Loucy (cell line): ENCODE data around the gene ALCAM.
"Not testable (repeated sequence)": the region's sequence is repeated elsewhere in the genome, so short reads cannot be mapped to it uniquely, and the experiment has no call there.

Source experiments
- H2AFZ ChIP-seq: fragments of 200-600 bp; sonication (generic); 2 replicates; pipeline ENCODE4 v1.6.0; 2016; ENCODE audit warnings: antibody characterized with exemption, mild to moderate bottlenecking, low read length, moderate library complexity
- H3F3A ChIP-seq: fragments of 200-600 bp; 2 replicates; pipeline ENCODE4 v1.6.0; 2016; ENCODE audit warnings: antibody characterized with exemption, low read depth, mild to moderate bottlenecking
- H3K27me3 ChIP-seq: fragments of 200-600 bp; sonication (generic); 2 replicates; pipeline ENCODE4 v1.6.1; 2014; ENCODE audit warnings: low read length, mild to moderate bottlenecking; ENCODE audit not compliant: insufficient read depth, poor library complexity, severe bottlenecking
- H3K36me3 ChIP-seq: fragments of 200-600 bp; sonication (generic); 2 replicates; pipeline ENCODE4 v1.6.1; 2016; ENCODE audit warnings: low read length; ENCODE audit not compliant: insufficient read depth
- H3K4me1 ChIP-seq: fragments of 200-600 bp; sonication (generic); 2 replicates; pipeline ENCODE4 v1.5.1; 2014; ENCODE audit warnings: low read length, mild to moderate bottlenecking; ENCODE audit not compliant: insufficient read depth, poor library complexity, severe bottlenecking
- H3K4me2 ChIP-seq: fragments of 200-600 bp; sonication (generic); 2 replicates; pipeline ENCODE4 v1.6.0; 2014; ENCODE audit warnings: antibody characterized with exemption, low read length, low read depth, mild to moderate bottlenecking; ENCODE audit not compliant: poor library complexity, severe bottlenecking
- H3K4me3 ChIP-seq: fragments of 200-600 bp; sonication (generic); 2 replicates; pipeline ENCODE4 v1.5.1; 2014; ENCODE audit warnings: low read length, mild to moderate bottlenecking, mixed read lengths; ENCODE audit not compliant: poor library complexity, severe bottlenecking
- H3K79me2 ChIP-seq: fragments of 200-600 bp; sonication (generic); 2 replicates; pipeline ENCODE4 v1.6.1; 2014; ENCODE audit warnings: low read length; ENCODE audit not compliant: insufficient read depth
- H3K9ac ChIP-seq: fragments of 200-600 bp; sonication (generic); 2 replicates; pipeline ENCODE4 v1.6.0; 2014; ENCODE audit warnings: mild to moderate bottlenecking, low read depth, low read length, moderate library complexity; ENCODE audit not compliant: poor library complexity, severe bottlenecking
- H3K9me2 ChIP-seq: fragments of 200-600 bp; sonication (generic); replicated peaks from 2 replicates; pipeline ENCODE4 v1.6.1; 2016; ENCODE audit warnings: low read depth, low read length, mixed read lengths
- H3K9me3 ChIP-seq: fragments of 200-600 bp; sonication (generic); 2 replicates; pipeline ENCODE4 v1.6.1; 2014; ENCODE audit warnings: mild to moderate bottlenecking, antibody characterized with exemption, low read length, low read depth; ENCODE audit not compliant: insufficient read depth
- H4K20me1 ChIP-seq: fragments of 200-600 bp; sonication (generic); 2 replicates; pipeline ENCODE4 v1.6.0; 2014; ENCODE audit warnings: antibody characterized with exemption, low read length, mild to moderate bottlenecking; ENCODE audit not compliant: insufficient read depth, poor library complexity, severe bottlenecking
- EZH2phosphoT487 ChIP-seq: fragments of 200-600 bp; IDR thresholded peaks from 2 replicates; pipeline ENCODE4 v1.6.1; 2018; ENCODE audit warnings: antibody characterized with exemption, mild to moderate bottlenecking, moderate library complexity, borderline replicate concordance
- TF ChIP-seq, protein P1 (sequence below): fragments of 200-600 bp; sonication (generic); conservative IDR thresholded peaks from 2 replicates; pipeline ENCODE4 v1.5.1; 2014; ENCODE audit warnings: mild to moderate bottlenecking, antibody characterized with exemption, low read length

Gene ALCAM

DNA sequence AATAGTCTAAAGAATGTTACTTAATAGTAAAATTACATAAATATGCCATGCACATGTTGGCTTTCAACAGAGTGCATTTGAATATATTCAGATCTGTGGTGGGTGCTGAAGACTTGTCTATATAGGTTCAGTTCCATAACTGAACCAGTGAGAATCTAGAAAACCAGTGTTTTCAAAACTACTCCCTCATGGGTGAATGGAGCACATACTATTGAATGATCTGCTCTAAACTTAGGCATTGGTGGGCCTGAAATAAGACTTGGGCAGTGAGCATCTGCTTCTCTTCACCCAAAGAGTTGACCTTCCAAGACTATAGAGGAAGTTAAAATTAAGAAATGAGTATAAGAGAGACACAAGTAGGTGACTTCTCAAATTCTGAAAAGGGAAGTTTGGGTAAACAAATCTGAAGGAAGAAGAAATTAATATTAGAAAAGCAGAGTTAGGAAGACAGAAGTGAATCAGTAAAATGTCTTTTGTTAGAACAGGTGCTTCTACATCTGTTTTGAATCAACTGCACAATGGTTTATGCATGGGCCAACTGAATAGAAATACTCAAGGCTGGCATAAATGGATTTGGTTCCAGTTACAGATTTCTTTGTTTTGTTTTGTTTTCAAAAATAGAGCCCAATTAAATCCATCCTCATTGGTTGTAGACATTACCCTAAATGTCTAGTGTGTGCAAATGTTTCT lies 19.3 kb downstream of the ALCAM start:
- H3F3A ChIP-seq = no peaks in the 10 kb centered on the region
- H3K27me3 ChIP-seq = no peaks in the 10 kb centered on the region
- H3K79me2 ChIP-seq = no peaks in the 10 kb centered on the region
- H4K20me1 ChIP-seq = no peaks in the 10 kb centered on the region
- no peak overlapping the region for H2AFZ ChIP-seq
- no peaks in the 10 kb centered on the region for H3K9me2 ChIP-seq
- no peaks in the 10 kb centered on the region for H3K36me3 ChIP-seq
- H3K4me2 ChIP-seq = no peak overlapping the region
- TF ChIP-seq, protein P1, sequence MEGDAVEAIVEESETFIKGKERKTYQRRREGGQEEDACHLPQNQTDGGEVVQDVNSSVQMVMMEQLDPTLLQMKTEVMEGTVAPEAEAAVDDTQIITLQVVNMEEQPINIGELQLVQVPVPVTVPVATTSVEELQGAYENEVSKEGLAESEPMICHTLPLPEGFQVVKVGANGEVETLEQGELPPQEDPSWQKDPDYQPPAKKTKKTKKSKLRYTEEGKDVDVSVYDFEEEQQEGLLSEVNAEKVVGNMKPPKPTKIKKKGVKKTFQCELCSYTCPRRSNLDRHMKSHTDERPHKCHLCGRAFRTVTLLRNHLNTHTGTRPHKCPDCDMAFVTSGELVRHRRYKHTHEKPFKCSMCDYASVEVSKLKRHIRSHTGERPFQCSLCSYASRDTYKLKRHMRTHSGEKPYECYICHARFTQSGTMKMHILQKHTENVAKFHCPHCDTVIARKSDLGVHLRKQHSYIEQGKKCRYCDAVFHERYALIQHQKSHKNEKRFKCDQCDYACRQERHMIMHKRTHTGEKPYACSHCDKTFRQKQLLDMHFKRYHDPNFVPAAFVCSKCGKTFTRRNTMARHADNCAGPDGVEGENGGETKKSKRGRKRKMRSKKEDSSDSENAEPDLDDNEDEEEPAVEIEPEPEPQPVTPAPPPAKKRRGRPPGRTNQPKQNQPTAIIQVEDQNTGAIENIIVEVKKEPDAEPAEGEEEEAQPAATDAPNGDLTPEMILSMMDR = no peak
- no peak for TF ChIP-seq EZH2phosphoT487
- H3K9ac ChIP-seq = no peak overlapping the region
- H3K9me3 ChIP-seq = no peaks in the 10 kb centered on the region
- no peak overlapping the region for H3K4me3 ChIP-seq
- no peaks in the 10 kb centered on the region for H3K4me1 ChIP-seq

DNA sequence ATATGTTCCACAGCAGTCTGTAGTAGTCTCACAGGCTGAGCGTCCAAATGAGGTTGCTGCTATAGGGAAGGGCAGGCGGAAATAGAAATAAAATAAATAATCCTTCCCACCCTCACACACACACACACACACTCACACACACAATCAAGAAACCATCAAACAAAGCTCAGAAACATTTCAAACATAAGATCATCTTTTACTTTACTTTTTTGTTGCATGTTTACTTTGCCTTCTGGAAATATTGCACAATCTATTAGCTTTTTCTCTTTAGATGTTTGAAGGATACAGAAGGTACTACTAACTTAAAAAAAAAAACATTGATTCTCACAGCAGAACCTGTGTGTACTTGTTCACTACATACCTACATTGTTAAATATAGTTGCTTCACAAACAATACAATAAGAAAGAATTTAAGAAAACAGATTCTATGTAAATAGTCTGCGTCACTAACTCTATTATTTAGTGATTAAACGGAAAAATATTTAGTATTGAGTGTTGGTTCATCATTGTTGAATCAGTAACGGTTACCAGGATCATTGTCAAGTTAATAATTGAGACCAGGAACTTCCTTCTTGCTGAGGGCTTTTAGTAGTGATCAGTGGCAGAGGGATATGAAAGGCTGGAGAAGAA lies 20.5 kb downstream of the ALCAM start:
- H3K4me3 ChIP-seq = no peak overlapping the region
- no peaks in the 10 kb centered on the region for H3K4me1 ChIP-seq
- H2AFZ ChIP-seq = no peak overlapping the region
- no peaks in the 10 kb centered on the region for H3K9me3 ChIP-seq
- no peaks in the 10 kb centered on the region for H3K27me3 ChIP-seq
- no peak overlapping the region for H3K9ac ChIP-seq
- no peaks in the 10 kb centered on the region for H3K36me3 ChIP-seq
- H3F3A ChIP-seq = no peaks in the 10 kb centered on the region
- H3K79me2 ChIP-seq = no peaks in the 10 kb centered on the region
- H3K9me2 ChIP-seq = no peaks in the 10 kb centered on the region
- H4K20me1 ChIP-seq = no peaks in the 10 kb centered on the region
- no peak overlapping the region for H3K4me2 ChIP-seq
- TF ChIP-seq, protein P1 = no peak
- TF ChIP-seq EZH2phosphoT487 = no peak

DNA sequence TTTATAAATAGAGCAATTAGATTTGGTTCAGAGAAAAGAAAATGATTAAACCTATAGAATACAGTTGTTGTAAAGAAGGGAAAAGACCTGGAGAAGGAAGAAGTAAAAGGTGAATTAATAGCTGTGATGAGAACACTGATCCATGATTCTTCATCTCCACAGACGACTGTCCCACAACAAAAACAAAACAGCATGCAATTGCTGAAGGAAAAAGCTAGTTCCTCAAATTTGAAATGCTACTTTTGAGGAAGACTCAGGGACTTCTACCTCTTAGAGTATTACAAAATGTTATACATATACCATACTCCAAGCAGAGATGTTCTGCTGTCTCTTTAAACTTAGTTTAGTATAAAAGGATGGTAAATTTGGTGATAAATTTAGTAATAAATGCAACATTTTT lies 21.5 kb downstream of the ALCAM start:
- Histone ChIP-seq H3K9me3 (no peaks in the 10 kb centered on the region), H3K4me2 (no peak overlapping the region), H3K27me3 (no peaks in the 10 kb centered on the region), H3F3A (no peaks in the 10 kb centered on the region), H3K36me3 (no peaks in the 10 kb centered on the region), H2AFZ (no peak overlapping the region), H4K20me1 (no peaks in the 10 kb centered on the region), H3K9me2 (no peaks in the 10 kb centered on the region), H3K9ac (no peak overlapping the region), H3K4me1 (no peaks in the 10 kb centered on the region), H3K79me2 (no peaks in the 10 kb centered on the region), H3K4me3 (no peak overlapping the region)
- TF ChIP-seq, protein P1 = no peak
- TF ChIP-seq EZH2phosphoT487 = no peak

DNA sequence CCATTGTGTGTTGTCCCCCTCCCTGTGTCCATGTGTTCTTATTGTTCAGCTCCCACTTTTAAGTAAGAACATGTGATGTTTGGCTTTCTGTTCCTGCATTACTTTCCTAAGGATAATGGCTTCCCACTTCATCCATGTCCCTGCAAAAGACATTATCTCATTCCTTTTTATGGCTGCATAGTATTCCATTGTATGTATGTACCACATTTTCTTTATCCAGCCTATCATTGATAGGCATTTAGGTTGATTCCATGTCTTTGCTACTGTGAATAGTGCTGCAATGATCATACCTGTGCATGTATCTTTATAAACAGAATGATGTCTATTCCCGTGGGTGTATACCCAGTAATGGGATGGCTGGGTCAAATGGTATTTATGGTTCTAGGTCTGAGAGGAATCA lies 23.1 kb downstream of the ALCAM start:
- H3K9me2 ChIP-seq, H3K4me2 ChIP-seq, H3K79me2 ChIP-seq, H3K36me3 ChIP-seq, H3K9ac ChIP-seq, H3K27me3 ChIP-seq, H2AFZ ChIP-seq, H3K9me3 ChIP-seq, H3F3A ChIP-seq, H4K20me1 ChIP-seq, H3K4me1 ChIP-seq, H3K4me3 ChIP-seq: not testable (repeated sequence)

DNA sequence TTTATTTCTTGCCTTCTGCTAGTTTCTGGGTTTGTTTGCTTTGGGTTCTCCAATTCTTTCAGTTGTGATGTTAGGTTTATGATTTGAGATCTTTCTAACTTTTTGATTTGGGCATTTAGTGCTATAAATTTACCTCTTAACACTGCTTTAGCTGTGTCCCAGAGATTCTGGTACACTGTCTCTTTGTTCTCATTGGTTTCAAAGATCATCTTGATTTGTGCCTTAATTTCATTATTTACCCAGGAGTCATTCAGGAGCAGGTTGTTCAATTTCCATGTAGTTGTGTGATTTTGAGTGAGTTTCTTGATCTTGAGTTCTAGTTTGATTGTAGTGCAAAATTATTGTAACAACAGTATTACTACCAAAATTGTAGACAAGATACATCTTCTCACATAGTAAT lies 25.9 kb downstream of the ALCAM start:
- not testable (repeated sequence) for H3K9me3 ChIP-seq, H3K4me2 ChIP-seq, H3F3A ChIP-seq, H2AFZ ChIP-seq, H3K4me1 ChIP-seq, H3K36me3 ChIP-seq, H3K9ac ChIP-seq, H4K20me1 ChIP-seq, H3K4me3 ChIP-seq, H3K27me3 ChIP-seq, H3K79me2 ChIP-seq, H3K9me2 ChIP-seq
